ENCODE results near the gene CERK. TPM values are rescaled to one million over a fixed set of nuclear protein-coding genes. Genes with fewer than 3 reads are reported as not detected.

CERK gene
- total RNA-seq, 1 donor from 2014 or later = 145 TPM

- TF ChIP-seq, protein P1, sequence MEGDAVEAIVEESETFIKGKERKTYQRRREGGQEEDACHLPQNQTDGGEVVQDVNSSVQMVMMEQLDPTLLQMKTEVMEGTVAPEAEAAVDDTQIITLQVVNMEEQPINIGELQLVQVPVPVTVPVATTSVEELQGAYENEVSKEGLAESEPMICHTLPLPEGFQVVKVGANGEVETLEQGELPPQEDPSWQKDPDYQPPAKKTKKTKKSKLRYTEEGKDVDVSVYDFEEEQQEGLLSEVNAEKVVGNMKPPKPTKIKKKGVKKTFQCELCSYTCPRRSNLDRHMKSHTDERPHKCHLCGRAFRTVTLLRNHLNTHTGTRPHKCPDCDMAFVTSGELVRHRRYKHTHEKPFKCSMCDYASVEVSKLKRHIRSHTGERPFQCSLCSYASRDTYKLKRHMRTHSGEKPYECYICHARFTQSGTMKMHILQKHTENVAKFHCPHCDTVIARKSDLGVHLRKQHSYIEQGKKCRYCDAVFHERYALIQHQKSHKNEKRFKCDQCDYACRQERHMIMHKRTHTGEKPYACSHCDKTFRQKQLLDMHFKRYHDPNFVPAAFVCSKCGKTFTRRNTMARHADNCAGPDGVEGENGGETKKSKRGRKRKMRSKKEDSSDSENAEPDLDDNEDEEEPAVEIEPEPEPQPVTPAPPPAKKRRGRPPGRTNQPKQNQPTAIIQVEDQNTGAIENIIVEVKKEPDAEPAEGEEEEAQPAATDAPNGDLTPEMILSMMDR (IDR thresholded peaks at IDR 0.05; ENCODE audit: partially characterized antibody, unreplicated experiment) = no peak
- no peak for DNase-seq
- Mint-ChIP-seq H3K27ac (ENCODE audit: unreplicated experiment) (no peak overlapping the region), H3K9me3 (ENCODE audit: unreplicated experiment) (peaks cover 4% of the 10 kb centered on the region), H3K4me3 (ENCODE audit: unreplicated experiment) (no peak overlapping the region), H3K27me3 (ENCODE audit: unreplicated experiment) (peaks cover 1% of the 10 kb centered on the region), H3K4me1 (ENCODE audit: low read depth, unreplicated experiment) (no peaks in the 10 kb centered on the region), H3K36me3 (ENCODE audit: unreplicated experiment) (no peaks in the 10 kb centered on the region)
Observed at GRCh38 chr22:46748206-46748907, 10.3 kb upstream of the CERK start.

- Mint-ChIP-seq H3K4me1 (ENCODE audit: low read depth, unreplicated experiment) (no peaks in the 10 kb centered on the region), H3K9me3 (ENCODE audit: unreplicated experiment) (peaks cover 4% of the 10 kb centered on the region), H3K36me3 (ENCODE audit: unreplicated experiment) (no peaks in the 10 kb centered on the region), H3K4me3 (ENCODE audit: unreplicated experiment) (no peak overlapping the region), H3K27ac (ENCODE audit: unreplicated experiment) (no peak overlapping the region), H3K27me3 (ENCODE audit: unreplicated experiment) (peaks cover 1% of the 10 kb centered on the region)
- no peak for DNase-seq
- TF ChIP-seq, protein P1 (IDR thresholded peaks at IDR 0.05; ENCODE audit: partially characterized antibody, unreplicated experiment) = no peak
Observed at GRCh38 chr22:46747646-46748045, 9.6 kb upstream of the CERK start.

DNA sequence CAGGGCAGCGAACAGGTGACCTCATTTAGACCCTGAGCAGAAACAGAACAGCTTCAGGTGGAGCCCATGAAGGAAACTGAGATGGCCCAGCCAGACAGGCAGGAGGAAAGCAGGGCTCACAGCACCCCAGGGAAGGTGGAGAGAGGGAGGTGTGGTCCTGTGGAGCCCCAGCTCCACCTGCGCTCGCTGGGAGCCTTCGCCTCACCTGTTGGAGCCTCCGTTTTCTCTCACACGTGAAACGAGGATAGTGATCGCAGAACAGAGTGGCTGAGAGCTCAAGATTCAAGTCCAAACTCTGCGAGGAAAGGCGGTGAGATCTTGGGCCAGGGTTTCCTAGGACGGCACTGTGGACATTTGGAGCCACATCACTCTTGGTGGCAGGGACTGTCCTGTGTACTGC, 8.6 kb upstream of the CERK start:
- Mint-ChIP-seq H3K4me1 (ENCODE audit: low read depth, unreplicated experiment) (no peaks in the 10 kb centered on the region), H3K4me3 (ENCODE audit: unreplicated experiment) (no peak overlapping the region), H3K36me3 (ENCODE audit: unreplicated experiment) (no peaks in the 10 kb centered on the region), H3K27me3 (ENCODE audit: unreplicated experiment) (peaks cover 1% of the 10 kb centered on the region), H3K9me3 (ENCODE audit: unreplicated experiment) (peaks cover 4% of the 10 kb centered on the region), H3K27ac (ENCODE audit: unreplicated experiment) (no peak overlapping the region)
- TF ChIP-seq, protein P1 (IDR thresholded peaks at IDR 0.05; ENCODE audit: partially characterized antibody, unreplicated experiment) = no peak
- DNase-seq = no peak

DNA sequence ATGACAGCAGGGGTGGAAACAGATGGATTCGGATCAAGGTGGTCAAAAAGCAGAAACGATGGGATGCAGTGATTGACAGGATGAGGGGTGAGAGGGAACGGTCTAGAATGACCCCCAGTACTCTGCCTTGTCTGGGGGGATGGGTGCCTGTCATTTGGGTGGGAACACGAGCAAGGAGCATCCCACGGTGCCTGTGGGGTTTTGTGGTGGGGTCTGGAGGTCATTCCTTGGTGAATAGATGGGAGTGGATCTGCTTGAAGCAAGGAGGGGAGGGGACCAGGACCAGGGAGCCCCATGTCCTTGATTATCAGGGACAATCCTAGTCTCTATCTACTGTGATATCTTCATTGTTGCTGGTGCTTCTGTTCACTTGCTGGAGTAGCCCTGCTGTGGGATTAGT, 8.1 kb upstream of the CERK start:
- no peaks in the 10 kb centered on the region for H3K4me1 Mint-ChIP-seq (ENCODE audit: low read depth, unreplicated experiment)
- H3K9me3 Mint-ChIP-seq (ENCODE audit: unreplicated experiment) = peaks cover 4% of the 10 kb centered on the region
- H3K27me3 Mint-ChIP-seq (ENCODE audit: unreplicated experiment) = peaks cover 1% of the 10 kb centered on the region
- no peak overlapping the region for H3K27ac Mint-ChIP-seq (ENCODE audit: unreplicated experiment)
- TF ChIP-seq, protein P1 (IDR thresholded peaks at IDR 0.05; ENCODE audit: partially characterized antibody, unreplicated experiment) = no peak
- H3K4me3 Mint-ChIP-seq (ENCODE audit: unreplicated experiment) = no peak overlapping the region
- DNase-seq = no peak
- H3K36me3 Mint-ChIP-seq (ENCODE audit: unreplicated experiment) = no peaks in the 10 kb centered on the region

DNA sequence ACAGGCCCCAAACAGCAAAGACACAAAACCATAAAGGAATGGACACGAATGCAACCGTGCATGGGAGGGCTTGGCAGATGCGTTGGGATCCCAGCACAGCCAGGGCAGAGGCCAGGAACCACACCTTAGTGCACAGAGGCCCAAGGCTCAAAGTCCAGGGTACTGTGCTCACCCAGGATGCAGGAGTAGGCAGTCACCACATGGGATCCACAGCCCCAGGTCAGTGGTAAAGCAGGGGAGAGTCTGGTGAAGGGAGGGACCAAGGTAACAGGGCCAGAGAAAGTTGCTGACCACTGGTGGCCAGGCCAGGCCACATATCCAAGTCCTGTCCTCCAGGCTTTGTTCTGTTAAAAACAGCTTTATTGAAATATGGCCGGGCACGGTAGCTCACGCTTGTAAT, 6.5 kb upstream of the CERK start:
- no peaks in the 10 kb centered on the region for H3K36me3 Mint-ChIP-seq (ENCODE audit: unreplicated experiment)
- no peaks in the 10 kb centered on the region for H3K4me1 Mint-ChIP-seq (ENCODE audit: low read depth, unreplicated experiment)
- H3K27me3 Mint-ChIP-seq (ENCODE audit: unreplicated experiment) = peaks cover 1% of the 10 kb centered on the region
- peaks cover 8% of the 10 kb centered on the region for H3K9me3 Mint-ChIP-seq (ENCODE audit: unreplicated experiment)
- no peak for DNase-seq
- no peak overlapping the region for H3K4me3 Mint-ChIP-seq (ENCODE audit: unreplicated experiment)
- TF ChIP-seq, protein P1 (IDR thresholded peaks at IDR 0.05; ENCODE audit: partially characterized antibody, unreplicated experiment) = no peak
- H3K27ac Mint-ChIP-seq (ENCODE audit: unreplicated experiment) = no peak overlapping the region

Data from glutamatergic neuron (in vitro differentiated cells).